COLO668 (cell line): ENCODE measurements around the gene CNR2.
"Not testable (repeated sequence)": the region's sequence is repeated elsewhere in the genome, so short reads cannot be mapped to it uniquely, and the experiment has no call there.

Experiments
- DNase-seq: peaks from one replicate; lab custom pipeline; 2025; ENCODE audit not compliant: unreplicated experiment; lab: John Stamatoyannopoulos, UW

The CNR2 gene

GRCh38 chr1:23916209-23917131, 3.3 kb upstream of the CNR2 start:
- DNase-seq, result peak; percentile 67

DNA sequence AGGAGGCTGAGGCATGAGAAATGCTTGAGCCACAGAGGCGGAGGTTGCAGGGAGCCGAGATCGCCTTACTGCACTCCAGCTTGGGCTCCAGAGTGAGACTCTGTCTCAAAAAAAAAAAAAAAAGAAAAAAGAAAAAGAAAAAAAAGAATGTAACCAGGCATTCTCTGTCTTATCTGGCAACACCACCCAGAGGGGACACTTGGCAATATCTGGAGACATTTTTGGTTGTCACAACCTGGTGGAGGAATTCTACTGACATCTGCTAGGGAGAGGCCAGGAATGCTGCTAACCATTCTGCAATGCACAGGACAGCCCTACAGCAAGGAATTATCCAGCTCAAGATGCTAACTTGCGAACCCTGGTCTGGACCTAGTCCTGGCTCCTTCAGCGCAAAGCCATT, 2.3 kb upstream of the CNR2 start:
- no peak for DNase-seq

GRCh38 chr1:23914921-23915320, 1.8 kb upstream of the CNR2 start:
- DNase-seq, result no peak

GRCh38 chr1:23911921-23912320, 1.2 kb downstream of the CNR2 start:
- no peak for DNase-seq

GRCh38 chr1:23910553-23911246, 2.5 kb downstream of the CNR2 start:
- DNase-seq, result no peak

- no peak for DNase-seq
Observed at GRCh38 chr1:23910144-23910543, 3.0 kb downstream of the CNR2 start.

- DNase-seq, result no peak
Observed at GRCh38 chr1:23909412-23909811, 3.8 kb downstream of the CNR2 start.

DNA sequence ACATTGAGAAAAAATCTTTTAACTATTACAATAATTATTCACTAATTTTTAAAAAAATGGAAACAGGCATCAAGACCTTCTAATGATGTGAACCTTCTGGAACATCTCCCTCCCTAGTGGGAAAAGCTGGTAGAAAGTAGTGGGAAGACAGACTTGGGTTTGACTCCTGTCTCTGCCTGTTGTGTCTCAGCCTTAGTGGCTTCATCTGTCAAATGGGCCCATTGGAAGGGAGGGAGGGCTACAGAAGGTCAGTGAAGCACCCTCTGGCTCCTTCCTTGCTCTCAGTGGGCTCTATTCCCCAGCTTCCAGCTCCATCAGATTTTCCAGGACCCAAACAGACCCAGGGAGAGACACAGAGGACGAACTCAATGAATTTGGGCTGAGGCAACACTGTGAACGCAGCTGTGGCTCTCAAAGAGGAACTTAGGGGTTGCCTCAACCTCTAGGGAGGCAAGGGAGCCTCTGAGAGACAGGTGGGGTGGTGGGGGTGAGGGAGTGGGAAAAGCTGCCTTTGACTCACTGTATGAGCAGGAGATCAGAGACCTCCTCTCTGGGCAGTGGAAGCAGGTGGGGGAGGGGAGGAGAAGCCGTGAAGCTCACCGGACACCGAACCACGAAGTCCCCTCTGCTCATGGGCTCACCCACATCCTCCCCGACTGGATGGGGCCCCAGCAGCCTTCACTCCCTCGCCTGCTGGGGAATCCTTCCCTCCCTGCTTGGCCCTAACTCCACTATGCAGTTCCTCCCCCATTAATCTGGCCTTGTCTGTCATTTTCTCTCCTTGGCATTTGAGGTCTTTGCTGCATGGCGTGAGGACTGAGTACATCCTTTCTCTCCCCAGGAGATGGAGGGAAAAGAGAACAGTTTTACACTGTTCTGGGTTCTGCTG, 4.5 kb downstream of the CNR2 start:
- no peak for DNase-seq

GRCh38 chr1:23906731-23907130, 6.4 kb downstream of the CNR2 start:
- no peak for DNase-seq

- no peak for DNase-seq
Observed at GRCh38 chr1:23905461-23906025, 7.6 kb downstream of the CNR2 start.

GRCh38 chr1:23904748-23905357, 8.3 kb downstream of the CNR2 start:
- DNase-seq, result no peak

DNA sequence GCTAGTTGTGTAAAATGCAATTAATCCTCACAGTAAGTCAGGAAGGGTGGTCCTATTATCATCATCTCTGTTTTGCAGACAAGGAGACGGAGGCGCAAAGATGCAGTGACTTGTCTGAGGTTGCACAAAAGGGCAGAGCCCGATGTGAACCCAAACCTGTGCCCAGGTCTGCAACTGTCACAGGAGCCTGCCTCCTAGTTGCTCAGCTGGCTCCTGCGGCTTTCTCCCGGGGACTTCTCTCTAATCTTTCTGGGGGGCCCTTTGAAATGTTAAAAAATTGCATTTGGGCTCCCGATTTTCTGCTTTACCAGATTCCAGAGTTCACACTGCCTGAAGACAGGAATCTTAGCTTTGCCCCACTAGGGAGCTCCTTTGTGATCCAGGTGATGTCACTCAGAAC, 9.4 kb downstream of the CNR2 start:
- no peak for DNase-seq

GRCh38 chr1:23902321-23903278, 10.6 kb downstream of the CNR2 start:
- no peak for DNase-seq

DNA sequence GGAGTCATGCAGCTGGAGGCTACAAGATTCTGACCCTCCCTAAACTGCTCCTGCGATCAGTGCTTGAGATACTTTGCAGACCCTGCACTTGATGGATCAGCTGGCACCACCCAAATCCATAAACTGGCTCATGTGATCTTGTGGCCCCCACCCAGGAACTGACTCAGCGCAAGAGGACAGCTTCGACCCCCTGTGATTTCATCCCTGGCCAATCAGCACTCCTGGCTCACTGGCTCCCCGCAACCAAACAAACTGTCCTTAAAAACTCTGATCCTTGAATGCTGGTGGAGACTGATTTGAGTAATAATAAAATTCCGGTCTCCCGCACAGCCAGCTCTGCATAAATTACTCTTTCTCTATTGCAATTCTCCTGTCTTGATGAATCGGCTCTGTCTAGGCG, 13.1 kb downstream of the CNR2 start:
- not testable (repeated sequence) for DNase-seq

- DNase-seq, result no peak
Observed at GRCh38 chr1:23899070-23899469, 14.1 kb downstream of the CNR2 start.

GRCh38 chr1:23897083-23897482, 16.1 kb downstream of the CNR2 start:
- DNase-seq, result no peak

DNA sequence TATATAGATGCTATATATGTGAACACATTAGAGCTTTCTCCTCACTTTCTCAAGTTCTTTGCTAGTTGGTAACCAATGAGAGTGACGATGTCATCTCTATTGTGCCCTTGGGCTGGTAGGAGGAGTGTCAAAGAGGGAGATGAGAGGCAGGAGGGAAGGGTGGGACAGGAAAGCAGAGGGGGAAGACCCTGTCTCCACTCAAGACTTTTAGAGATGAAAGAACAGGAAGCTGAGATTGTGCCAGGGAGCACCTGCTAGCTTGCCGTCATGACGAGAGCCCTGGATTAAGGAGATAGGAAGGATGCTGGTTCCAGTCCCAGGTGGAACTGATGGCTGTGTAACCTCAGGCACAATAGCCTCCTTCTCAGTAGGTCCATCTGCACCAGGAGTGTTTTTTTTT, 16.7 kb downstream of the CNR2 start:
- no peak for DNase-seq

DNA sequence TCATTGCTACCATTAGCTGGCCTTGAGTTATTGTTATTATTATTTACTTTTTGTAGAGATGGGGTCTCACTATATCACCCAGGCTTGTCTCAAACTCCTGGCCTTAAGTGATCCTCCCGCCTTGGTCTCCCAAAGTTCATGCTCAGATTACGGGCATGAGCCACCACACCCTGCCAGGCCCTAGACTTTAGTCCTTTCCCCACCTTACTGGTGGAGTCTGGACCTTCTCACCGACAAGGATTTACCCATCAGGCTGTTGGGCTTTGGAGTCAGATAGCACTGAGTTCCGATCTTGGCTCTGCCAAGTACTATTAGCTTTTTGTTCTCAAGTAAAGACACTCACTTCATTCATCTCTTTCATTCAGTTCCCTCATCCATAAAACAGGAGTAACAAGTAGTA, 17.2 kb downstream of the CNR2 start:
- DNase-seq, result no peak

- no peak for DNase-seq
Observed at GRCh38 chr1:23895082-23895481, 18.1 kb downstream of the CNR2 start.
